K562 (cell line): Measurements from ENCODE around the gene PATL2. TPM values are rescaled to one million over a fixed set of nuclear protein-coding genes. Genes with fewer than 3 reads are reported as not detected.

ENCODE experiments used
- HMBOX1 ChIP-seq: sonication (generic); IDR thresholded peaks from 2 replicates; pipeline ENCODE4 v1.6.1; 2016
- NUFIP1 ChIP-seq: fragments of 450-650 bp; IDR thresholded peaks from 2 replicates; pipeline ENCODE4 v1.6.1; 2018; ENCODE audit not compliant: partially characterized antibody
- RBM34 ChIP-seq: fragments of 200-400 bp; formaldehyde crosslinking; IDR thresholded peaks from 2 replicates; pipeline ENCODE4 v1.6.1; 2018; ENCODE audit warnings: low read length, borderline replicate concordance; ENCODE audit not compliant: insufficient read depth
- RNF2 ChIP-seq: sonication (generic); IDR thresholded peaks from 2 replicates; pipeline ENCODE4 v1.6.1; 2016
- ZNF589 ChIP-seq: fragments of 200-800 bp; sonication (Bioruptor generic); IDR thresholded peaks from 2 replicates; pipeline ENCODE4 v1.6.1; 2016; ENCODE audit warnings: low read depth, missing genetic modification characterization, missing compliant biosample characterization
- ZNF699 ChIP-seq: fragments of 250-450 bp; sonication (Bioruptor Pico); IDR thresholded peaks from 2 replicates; pipeline ENCODE4 v1.8.0; 2021; ENCODE audit warnings: mild to moderate bottlenecking, moderate library complexity; ENCODE audit not compliant: insufficient replicate concordance
- polyA plus RNA-seq, 8 experiments: library from polyadenylated mRNA; depleted of rRNA in 4 of 8; stranded (reverse) in 5 of 8; unstranded in 3 of 8; fragments of >200 nt; fragmentation: Nextera tagmentation in 2 of 8; fragmentation: Illumina TruSeq in 1 of 8; extraction: Ambion mirVana in 2 of 8; extraction: Trizol in 1 of 8; gene quantifications; 2 replicates each; pipeline versions ENCODE4 v1.2.1 to v1.2.3, GENCODE V29; 2011 to 2014; ENCODE audit warnings: inconsistent platforms in 1 of 8, missing spikeins in 1 of 8
- total RNA-seq, 7 experiments: library from RNA; depleted of rRNA in 6 of 7; stranded (reverse); fragments of >200 nt in 6 of 7; fragmentation: Illumina TruSeq in 2 of 7; extraction: Trizol in 2 of 7; gene quantifications; 2 replicates each; pipeline versions ENCODE4 v1.2.1 to v1.2.3, GENCODE V29; 2011 to 2021; ENCODE audit warnings: low replicate concordance in 1 of 7
- TF ChIP-seq, protein P1 (sequence below): sonication (generic); formaldehyde crosslinking; IDR thresholded peaks from 2 replicates; pipeline ENCODE4 v1.8.1; 2023; ENCODE audit warnings: missing genetic modification reagents, mild to moderate bottlenecking, borderline replicate concordance
- TF ChIP-seq, protein P2 (sequence below), 2 experiments: fragments of 450-650 bp in 1 of 2; sonication (generic) in 1 of 2; formaldehyde crosslinking in 1 of 2; IDR thresholded peaks; 2 replicates each; pipeline versions ENCODE4 v1.7.1 to v1.9.0; 2016 to 2022; ENCODE audit warnings: inconsistent platforms in 1 of 2, mild to moderate bottlenecking in 1 of 2, missing genetic modification reagents in 1 of 2
- TF ChIP-seq, protein P3 (sequence below): sonication (generic); formaldehyde crosslinking; IDR thresholded peaks from 2 replicates; pipeline ENCODE4 v1.8.0; 2022; ENCODE audit warnings: mild to moderate bottlenecking, missing genetic modification reagents

Gene PATL2
- total and polyA plus RNA-seq, 9 of the 15 experiments (the other 6 are each of a cell fraction or from before 2014, with no cell fraction given), result 0.42 to 1.1 (median 0.86) TPM

GRCh38 chr15:44663410-44664308 lies 47.5 kb downstream of the PATL2 start, which contains the start of gene SPG11 (continued):
- TF ChIP-seq ZNF699 (CRISPR knock-in tag) (no peak), RNF2 (peak; percentile 78), NUFIP1 (peak; percentile 92), RBM34 (no peak), HMBOX1 (peak; percentile 32; the same call in 1 of the 2 replicates), ZNF589 (CRISPR knock-in tag) (peak; percentile 97)
- TF ChIP-seq, protein P1, sequence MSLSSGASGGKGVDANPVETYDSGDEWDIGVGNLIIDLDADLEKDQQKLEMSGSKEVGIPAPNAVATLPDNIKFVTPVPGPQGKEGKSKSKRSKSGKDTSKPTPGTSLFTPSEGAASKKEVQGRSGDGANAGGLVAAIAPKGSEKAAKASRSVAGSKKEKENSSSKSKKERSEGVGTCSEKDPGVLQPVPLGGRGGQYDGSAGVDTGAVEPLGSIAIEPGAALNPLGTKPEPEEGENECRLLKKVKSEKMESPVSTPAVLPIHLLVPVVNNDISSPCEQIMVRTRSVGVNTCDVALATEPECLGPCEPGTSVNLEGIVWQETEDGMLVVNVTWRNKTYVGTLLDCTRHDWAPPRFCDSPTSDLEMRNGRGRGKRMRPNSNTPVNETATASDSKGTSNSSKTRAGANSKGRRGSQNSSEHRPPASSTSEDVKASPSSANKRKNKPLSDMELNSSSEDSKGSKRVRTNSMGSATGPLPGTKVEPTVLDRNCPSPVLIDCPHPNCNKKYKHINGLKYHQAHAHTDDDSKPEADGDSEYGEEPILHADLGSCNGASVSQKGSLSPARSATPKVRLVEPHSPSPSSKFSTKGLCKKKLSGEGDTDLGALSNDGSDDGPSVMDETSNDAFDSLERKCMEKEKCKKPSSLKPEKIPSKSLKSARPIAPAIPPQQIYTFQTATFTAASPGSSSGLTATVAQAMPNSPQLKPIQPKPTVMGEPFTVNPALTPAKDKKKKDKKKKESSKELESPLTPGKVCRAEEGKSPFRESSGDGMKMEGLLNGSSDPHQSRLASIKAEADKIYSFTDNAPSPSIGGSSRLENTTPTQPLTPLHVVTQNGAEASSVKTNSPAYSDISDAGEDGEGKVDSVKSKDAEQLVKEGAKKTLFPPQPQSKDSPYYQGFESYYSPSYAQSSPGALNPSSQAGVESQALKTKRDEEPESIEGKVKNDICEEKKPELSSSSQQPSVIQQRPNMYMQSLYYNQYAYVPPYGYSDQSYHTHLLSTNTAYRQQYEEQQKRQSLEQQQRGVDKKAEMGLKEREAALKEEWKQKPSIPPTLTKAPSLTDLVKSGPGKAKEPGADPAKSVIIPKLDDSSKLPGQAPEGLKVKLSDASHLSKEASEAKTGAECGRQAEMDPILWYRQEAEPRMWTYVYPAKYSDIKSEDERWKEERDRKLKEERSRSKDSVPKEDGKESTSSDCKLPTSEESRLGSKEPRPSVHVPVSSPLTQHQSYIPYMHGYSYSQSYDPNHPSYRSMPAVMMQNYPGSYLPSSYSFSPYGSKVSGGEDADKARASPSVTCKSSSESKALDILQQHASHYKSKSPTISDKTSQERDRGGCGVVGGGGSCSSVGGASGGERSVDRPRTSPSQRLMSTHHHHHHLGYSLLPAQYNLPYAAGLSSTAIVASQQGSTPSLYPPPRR (CRISPR knock-in tag), result 0 out of 2 replicates have a peak, but pooled peaks have one; percentile 74
- TF ChIP-seq, protein P2, sequence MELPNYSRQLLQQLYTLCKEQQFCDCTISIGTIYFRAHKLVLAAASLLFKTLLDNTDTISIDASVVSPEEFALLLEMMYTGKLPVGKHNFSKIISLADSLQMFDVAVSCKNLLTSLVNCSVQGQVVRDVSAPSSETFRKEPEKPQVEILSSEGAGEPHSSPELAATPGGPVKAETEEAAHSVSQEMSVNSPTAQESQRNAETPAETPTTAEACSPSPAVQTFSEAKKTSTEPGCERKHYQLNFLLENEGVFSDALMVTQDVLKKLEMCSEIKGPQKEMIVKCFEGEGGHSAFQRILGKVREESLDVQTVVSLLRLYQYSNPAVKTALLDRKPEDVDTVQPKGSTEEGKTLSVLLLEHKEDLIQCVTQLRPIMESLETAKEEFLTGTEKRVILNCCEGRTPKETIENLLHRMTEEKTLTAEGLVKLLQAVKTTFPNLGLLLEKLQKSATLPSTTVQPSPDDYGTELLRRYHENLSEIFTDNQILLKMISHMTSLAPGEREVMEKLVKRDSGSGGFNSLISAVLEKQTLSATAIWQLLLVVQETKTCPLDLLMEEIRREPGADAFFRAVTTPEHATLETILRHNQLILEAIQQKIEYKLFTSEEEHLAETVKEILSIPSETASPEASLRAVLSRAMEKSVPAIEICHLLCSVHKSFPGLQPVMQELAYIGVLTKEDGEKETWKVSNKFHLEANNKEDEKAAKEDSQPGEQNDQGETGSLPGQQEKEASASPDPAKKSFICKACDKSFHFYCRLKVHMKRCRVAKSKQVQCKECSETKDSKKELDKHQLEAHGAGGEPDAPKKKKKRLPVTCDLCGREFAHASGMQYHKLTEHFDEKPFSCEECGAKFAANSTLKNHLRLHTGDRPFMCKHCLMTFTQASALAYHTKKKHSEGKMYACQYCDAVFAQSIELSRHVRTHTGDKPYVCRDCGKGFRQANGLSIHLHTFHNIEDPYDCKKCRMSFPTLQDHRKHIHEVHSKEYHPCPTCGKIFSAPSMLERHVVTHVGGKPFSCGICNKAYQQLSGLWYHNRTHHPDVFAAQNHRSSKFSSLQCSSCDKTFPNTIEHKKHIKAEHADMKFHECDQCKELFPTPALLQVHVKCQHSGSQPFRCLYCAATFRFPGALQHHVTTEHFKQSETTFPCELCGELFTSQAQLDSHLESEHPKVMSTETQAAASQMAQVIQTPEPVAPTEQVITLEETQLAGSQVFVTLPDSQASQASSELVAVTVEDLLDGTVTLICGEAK (IDR thresholded peaks at IDR 0.05), result peak; percentile 93
- TF ChIP-seq, protein P2 (CRISPR knock-in tag; IDR thresholded peaks at IDR 0.05), result 0 out of 2 replicates have a peak, but pooled peaks have one; percentile 40
- TF ChIP-seq, protein P3, sequence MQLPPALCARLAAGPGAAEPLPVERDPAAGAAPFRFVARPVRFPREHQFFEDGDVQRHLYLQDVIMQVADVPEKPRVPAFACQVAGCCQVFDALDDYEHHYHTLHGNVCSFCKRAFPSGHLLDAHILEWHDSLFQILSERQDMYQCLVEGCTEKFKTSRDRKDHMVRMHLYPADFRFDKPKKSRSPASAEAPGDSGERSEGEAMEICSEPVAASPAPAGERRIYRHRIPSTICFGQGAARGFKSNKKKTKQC (CRISPR knock-in tag), result peak; percentile 93
